ENCODE results near the gene NTNG2.
A peak's percentile ranks its signal among the peaks of the same experiment; 100 is the strongest.

NTNG2 gene

GRCh38 chr9:132136151-132136780 is 25.6 kb upstream of the NTNG2 start:
- POLR2A ChIA-PET = no interaction called here
- Histone ChIP-seq H3K4me3 (ENCODE audit: low read depth, low read length) (no peak overlapping the region), H3K4me1 (ENCODE audit: control insufficient read depth, insufficient read depth, low read length) (no peaks in the 10 kb centered on the region), H3K36me3 (ENCODE audit: control insufficient read depth in 2 of 2, insufficient read depth in 1 of 2, low read length in 2 of 2) (no peaks in the 10 kb centered on the region), H3K9me3 (ENCODE audit: control insufficient read depth, insufficient read depth, low read depth, low read length) (no peaks in the 10 kb centered on the region), H3K27ac (ENCODE audit: extremely low read depth, low read depth, low read length) (no peak overlapping the region)
- CTCF ChIA-PET = interaction anchor here (1.3 kb wide), 1 partner anchor 132 kb away, joined by 4 read pairs; no protein-coding TSS in a partner anchor
- no peak for TF ChIP-seq ZNF785 (tag by site-specific recombination; IDR thresholded peaks at IDR 0.05)
- TF ChIP-seq ZNF701 (tag by site-specific recombination; IDR thresholded peaks at IDR 0.05) = no peak
- no peak for TF ChIP-seq ZNF629 (tag by site-specific recombination; IDR thresholded peaks at IDR 0.05)
- no peak for TF ChIP-seq ZNF529 (tag by site-specific recombination; IDR thresholded peaks at IDR 0.05; ENCODE audit: insufficient replicate concordance)
- TF ChIP-seq ZSCAN4 (tag by site-specific recombination; IDR thresholded peaks at IDR 0.05) = no peak
- TF ChIP-seq ZNF549 (tag by site-specific recombination; IDR thresholded peaks at IDR 0.05) = no peak
- no peak for TF ChIP-seq ZNF426 (tag by site-specific recombination; IDR thresholded peaks at IDR 0.05)
- no peak for TF ChIP-seq ZNF473 (tag by site-specific recombination; IDR thresholded peaks at IDR 0.05)
- TF ChIP-seq ZNF398 (tag by site-specific recombination; IDR thresholded peaks at IDR 0.05) = no peak
- TF ChIP-seq IKZF3 (tag by site-specific recombination; IDR thresholded peaks at IDR 0.05) = no peak
- TF ChIP-seq ZSCAN23 (tag by site-specific recombination; IDR thresholded peaks at IDR 0.05) = no peak
- no peak for TF ChIP-seq ZNF394 (tag by site-specific recombination; IDR thresholded peaks at IDR 0.05; ENCODE audit: borderline replicate concordance)
- no peak for TF ChIP-seq OSR2 (tag by site-specific recombination; IDR thresholded peaks at IDR 0.05)
- TF ChIP-seq ZXDB (tag by site-specific recombination; IDR thresholded peaks at IDR 0.05) = no peak
- no peak for TF ChIP-seq PATZ1 (tag by site-specific recombination; IDR thresholded peaks at IDR 0.05)
- TF ChIP-seq ZNF623 (tag by site-specific recombination; IDR thresholded peaks at IDR 0.05) = no peak
- no peak for TF ChIP-seq ZNF792 (tag by site-specific recombination; IDR thresholded peaks at IDR 0.05)

GRCh38 chr9:132141344-132141947 is 20.4 kb upstream of the NTNG2 start:
- Histone ChIP-seq H3K9me3 (ENCODE audit: control insufficient read depth, insufficient read depth, low read depth, low read length) (no peaks in the 10 kb centered on the region), H3K27ac (ENCODE audit: extremely low read depth, low read depth, low read length) (no peak overlapping the region), H3K4me1 (ENCODE audit: control insufficient read depth, insufficient read depth, low read length) (no peaks in the 10 kb centered on the region), H3K4me3 (ENCODE audit: low read depth, low read length) (peak overlapping the region; percentile 3; the same call in 1 of the 2 replicates), H3K36me3 (ENCODE audit: control insufficient read depth in 2 of 2, insufficient read depth in 1 of 2, low read length in 2 of 2) (no peaks in the 10 kb centered on the region)
- ChIA-PET POLR2A (interaction anchor here (0.5 kb wide), 1 partner anchor 381 kb away, joined by 3 read pairs; no protein-coding TSS in a partner anchor), CTCF (interaction anchor here (1.1 kb wide), 2 partner anchors 30 to 95 kb away, joined by 4 to 5 read pairs; no protein-coding TSS in a partner anchor)
- TF ChIP-seq ZNF335 (tag by site-specific recombination; conservative IDR thresholded peaks at IDR 0.05) (peak; percentile 62), ZNF658 (tag by site-specific recombination; IDR thresholded peaks at IDR 0.05) (no peak), ZIC2 (tag by site-specific recombination; IDR thresholded peaks at IDR 0.05) (peak; percentile 53)
